Measurements from ENCODE around the gene PLCB2.

DNA sequence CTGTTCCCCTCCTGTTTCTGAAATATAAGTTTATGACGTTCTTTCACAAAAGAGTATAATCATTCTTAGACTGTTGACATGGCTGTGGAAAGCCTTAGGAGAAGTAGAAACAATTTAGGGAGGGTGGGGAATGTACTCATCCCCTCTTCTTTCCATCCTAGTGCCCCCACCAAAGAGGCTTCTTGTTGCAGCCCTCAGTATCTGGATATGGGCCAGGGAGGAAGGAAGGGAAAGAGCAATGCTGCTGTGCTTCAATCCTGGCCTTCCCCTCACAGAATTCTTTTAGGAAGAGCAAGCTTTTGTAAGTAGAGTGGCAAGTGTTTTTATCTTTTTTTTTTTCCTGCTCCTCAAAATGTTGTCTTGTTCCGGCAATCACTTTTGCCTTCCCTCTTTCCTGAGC lies 17.5 kb upstream of the PLCB2 start:
- TF ChIP-seq, protein P1, sequence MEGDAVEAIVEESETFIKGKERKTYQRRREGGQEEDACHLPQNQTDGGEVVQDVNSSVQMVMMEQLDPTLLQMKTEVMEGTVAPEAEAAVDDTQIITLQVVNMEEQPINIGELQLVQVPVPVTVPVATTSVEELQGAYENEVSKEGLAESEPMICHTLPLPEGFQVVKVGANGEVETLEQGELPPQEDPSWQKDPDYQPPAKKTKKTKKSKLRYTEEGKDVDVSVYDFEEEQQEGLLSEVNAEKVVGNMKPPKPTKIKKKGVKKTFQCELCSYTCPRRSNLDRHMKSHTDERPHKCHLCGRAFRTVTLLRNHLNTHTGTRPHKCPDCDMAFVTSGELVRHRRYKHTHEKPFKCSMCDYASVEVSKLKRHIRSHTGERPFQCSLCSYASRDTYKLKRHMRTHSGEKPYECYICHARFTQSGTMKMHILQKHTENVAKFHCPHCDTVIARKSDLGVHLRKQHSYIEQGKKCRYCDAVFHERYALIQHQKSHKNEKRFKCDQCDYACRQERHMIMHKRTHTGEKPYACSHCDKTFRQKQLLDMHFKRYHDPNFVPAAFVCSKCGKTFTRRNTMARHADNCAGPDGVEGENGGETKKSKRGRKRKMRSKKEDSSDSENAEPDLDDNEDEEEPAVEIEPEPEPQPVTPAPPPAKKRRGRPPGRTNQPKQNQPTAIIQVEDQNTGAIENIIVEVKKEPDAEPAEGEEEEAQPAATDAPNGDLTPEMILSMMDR (IDR thresholded peaks at IDR 0.05): no peak
- TF ChIP-seq POLR2A (IDR thresholded peaks at IDR 0.05): no peak
